ENCODE measurements around the gene CPNE2.
"Not testable (repeated sequence)": the region's sequence is repeated elsewhere in the genome, so short reads cannot be mapped to it uniquely, and the experiment has no call there.

The CPNE2 gene

DNA sequence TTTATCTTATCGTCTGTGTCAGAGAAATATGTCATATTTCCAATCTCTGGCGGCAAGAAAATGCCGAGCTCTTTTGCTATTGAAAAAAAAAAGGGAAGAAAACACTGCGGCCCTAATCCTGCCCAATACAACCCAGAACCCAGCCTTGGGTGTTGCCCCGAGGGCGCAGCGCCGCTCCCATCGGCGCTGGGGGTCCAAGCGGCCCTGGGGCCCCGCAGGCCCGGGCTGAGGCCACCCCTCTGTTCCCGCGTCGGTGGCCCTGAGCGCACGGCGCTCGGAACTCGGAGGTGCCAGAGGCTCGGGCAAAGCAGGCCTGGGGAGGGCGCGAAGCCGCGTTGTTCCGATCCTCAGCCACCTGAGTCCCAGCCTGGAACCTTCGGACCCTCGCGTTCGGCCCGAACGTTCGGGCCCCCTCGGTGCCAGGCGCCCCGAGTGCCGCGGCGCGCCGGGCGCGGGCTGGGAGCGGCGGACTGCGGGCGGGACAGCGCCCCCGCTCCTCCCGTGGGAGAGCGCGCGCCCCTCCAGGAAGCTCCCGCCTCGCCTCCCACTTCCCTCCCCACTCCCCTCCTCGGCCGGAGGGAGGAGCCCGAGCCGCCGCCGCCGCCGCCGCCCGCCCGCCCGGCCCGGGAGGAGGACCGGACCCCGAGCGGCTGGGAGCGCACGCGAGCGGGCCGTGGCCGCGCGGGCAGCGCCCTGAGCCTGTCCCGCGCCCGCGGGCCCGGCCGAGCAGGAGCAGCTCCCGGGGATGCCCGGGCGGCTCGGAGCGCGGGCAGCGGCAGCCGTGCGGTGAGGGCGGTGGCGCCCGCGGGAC lies at the start of gene CPNE2:
Gene CPNE2 (plus strand): TSS at position 609 of the 811 bp plus-strand sequence. CDS start 18,160 bp downstream, outside the sequence.
- peak; percentile 52 to 57 for ATAC-seq

DNA sequence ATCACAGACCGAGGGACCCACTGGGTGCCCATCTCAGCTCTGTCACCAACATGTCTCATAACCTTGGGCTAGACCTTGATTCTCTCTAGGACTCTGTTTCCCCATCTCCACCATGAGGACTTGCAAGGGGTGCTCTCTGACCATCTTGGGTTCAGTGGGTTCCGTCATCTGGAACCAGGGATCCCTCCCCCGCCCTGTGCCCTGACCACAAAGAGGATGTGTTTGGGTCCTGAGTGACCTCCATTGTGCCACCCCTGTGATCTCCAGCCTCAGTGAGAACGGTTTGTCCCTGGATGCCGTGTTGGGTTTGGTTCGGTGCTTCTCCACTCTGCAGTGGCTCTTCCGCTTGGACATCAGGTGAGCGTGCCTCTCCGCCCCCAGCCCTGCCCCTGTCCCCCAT lies 49.1 kb upstream of the CPNE2 start:
- no peak for ATAC-seq

DNA sequence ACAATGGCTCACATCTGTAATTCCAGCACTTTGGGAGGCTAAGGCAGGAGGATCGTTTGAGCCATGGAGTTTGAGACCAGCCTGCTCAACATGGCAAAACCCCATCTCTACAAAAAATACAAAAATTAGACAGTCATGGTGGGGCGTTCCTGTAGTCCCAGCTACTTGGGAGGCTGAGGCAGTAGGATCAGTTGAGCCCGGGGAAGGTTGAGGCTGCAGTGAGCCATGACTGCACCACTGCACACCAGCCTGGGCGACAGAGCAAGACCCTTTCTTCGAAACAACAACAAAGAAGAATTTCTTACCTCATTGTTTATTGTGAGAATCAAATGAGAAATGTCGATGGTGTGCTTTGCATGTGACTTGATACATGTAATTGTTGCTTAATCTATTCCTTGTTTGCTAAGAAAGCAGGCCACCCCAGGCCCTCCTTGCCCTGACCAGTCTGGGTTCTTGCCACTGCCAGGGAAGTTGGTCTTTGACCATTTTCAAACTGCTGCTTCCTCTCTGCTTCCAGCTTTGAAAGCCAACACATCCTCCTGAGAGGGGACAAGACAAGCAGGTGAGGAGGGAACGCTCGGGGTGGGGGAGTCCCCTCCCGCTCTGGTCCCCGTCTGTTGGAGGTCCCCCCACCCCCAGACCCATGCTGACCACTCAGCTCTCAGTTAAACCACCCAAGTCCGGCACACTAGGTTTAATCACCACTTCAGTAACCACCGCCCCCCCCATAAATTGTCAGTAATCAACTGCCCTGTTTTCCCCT lies 47.3 kb upstream of the CPNE2 start:
- ATAC-seq = no peak

DNA sequence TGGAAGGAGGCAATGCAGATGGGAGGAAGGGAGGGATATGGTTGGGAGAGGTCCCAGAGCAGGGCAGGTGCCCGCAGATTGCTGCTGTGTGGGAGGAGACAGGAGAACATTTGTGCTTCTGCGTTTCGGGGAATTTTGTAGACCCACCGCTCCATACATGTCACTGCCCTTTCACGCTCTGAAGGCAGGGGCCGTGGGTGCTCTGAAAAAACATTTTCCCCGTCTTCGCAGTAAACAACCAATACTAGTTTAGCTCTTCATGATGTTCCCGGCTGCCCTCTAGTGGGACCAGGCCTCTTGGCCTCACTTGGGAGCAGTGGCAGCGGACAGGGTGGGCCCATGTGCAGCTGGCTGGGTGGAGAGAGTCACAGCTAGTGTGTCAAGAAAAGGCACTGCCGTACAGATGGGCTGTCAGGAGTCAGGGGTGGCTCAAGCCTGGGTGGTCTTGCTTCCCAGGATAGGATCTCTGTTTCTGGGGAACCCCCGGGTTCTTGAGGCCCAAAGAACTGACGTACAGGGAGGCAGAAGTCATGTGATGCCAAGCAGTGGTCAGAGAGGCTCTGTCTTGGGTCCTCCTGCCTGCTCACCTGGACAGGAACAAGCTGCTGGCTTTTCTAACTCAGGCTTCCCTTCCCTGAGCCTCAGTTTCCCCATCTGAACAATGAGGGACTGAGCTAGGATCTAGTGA lies 46.5 kb upstream of the CPNE2 start:
- no peak for ATAC-seq

DNA sequence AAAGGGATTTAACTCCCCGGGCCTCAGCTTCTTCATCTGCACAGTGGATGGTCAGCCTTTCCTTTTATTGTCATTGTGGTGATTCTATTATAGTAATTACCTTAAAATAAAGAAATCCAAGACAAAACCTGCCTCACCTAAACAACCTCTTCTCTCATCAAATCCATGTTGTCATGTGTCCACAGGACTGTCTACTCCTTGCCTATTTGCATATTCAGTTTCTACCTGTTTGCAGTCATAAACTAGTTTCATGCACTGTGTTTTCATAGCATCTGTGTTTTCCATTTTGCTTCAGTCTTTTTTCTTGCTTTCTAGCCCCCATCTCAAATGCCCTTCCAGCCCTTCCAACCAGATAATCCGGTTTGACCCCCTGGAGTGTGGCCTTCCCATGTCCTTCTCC lies 44.3 kb upstream of the CPNE2 start:
- no peak for ATAC-seq

DNA sequence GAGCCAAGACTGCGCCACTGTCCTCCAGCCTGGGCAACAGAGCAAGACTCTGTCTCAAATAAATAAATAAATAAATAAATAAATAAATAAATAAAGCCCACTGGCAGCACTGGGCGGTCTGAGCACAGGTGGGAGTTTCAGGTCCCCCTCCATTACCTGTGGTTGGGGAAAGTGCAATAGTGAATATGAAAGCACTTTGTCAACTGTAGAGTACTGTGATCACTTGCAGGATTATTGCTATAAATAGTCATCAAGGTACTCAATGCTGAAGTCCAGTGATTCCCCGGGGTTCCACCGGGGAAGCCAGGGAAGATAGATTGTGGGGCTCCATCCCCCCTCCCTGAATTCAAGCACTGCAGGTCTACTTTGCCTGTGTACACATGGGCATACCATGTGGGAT lies 42.7 kb upstream of the CPNE2 start:
- peak; percentile 67 to 71 for ATAC-seq

DNA sequence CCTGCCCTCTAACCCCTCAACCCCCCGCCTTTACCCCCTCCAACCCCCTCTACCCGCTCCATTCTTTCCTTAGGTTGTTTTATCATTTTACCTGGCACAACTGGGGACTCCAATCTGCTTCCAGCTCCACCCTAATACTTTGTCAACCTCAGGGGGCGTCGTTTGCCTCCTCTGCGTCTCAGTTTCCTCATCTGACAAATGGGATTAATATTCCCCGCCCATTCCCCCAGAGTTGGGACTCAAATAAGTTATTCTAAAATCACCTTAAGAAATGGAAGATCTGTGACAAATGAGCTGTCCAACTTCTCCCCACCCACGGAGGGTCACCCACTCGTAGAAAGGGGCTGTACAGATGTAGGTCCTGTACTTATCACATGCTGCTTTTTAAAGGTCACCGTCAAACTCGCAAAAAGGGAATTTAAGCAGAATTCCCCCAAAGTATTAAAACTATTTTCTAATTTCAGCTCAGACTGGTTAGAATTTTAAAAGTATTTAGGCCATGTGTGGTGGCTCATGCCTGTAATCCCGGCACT lies 40.6 kb upstream of the CPNE2 start:
- no peak for ATAC-seq

DNA sequence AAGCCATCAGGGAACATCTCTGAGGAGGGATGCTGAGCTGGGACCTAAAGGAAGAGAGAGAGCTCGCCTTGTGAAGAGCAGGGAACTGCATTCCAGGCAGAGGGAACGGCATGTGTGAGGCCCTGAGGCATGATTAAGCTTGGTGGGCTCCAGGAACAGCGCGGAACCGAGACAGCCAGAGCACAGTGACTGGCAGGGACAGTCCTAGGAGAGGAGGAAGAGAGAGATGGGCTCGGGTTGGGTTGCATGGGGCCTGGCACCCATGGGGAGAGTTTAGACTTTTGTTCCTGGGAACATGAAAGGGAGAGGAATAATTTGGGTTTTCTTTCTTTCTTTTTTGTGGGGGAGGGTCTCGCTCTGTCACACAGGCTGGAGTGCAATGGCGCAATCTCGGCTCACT lies 39.2 kb upstream of the CPNE2 start:
- no peak for ATAC-seq

DNA sequence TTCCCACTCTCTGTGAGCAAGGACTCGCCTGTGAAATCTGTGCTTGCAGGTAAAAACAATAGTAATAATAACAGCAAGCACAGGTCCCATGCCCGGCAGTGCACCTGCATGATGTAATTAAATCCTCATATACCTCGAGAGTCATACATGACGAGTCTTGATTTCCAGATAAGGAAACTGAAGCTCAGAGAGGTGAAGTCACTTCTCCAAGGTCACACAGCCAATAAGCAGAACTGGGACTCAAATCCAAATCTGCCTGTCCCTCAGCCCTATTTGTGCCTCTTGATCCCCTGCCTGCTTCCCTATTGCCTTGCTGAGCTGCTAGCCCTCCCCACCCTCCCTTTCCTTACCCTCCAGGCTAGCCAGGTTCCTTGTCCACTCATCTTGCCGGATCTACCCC lies 38.0 kb upstream of the CPNE2 start:
- no peak for ATAC-seq

DNA sequence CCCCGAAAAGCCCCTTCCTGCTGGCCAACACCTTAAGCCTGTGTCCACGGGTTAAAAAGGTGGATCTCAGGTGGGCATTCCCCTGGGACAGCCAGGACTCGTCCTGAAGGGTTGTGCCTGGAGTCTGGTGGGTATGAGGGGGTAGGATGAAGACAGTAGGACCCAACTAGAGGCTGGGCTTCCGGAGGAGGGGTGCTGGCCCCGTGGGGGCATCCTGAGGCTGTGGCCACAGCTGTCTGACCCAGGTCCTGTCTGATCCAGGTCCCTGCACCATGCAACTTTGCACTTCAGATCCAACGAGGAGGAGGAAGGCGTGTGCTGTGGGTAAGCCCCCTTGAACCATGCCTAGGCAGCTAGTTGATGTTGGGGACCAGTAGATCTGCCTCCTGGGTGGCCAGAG lies 37.6 kb upstream of the CPNE2 start:
- ATAC-seq = no peak

DNA sequence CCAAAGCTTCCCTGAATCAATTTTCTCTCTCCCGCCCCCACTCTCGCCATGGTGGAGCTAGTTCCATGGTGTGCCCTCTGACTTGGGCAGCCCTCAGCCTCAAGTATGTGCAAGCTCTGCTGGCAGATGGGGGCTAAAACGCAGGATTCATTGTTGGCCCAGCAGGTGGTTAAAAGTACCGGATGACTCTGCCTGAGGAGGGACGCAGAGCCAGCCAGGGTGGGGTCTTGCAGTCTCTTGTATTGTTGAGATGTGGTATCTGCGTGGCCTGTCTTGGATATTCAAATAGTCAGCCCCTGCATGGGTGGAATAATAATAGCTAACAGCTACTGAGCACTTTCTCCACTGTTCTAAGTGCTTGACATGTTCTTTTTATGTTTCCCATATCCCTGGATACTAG lies 36.7 kb upstream of the CPNE2 start:
- ATAC-seq = no peak

DNA sequence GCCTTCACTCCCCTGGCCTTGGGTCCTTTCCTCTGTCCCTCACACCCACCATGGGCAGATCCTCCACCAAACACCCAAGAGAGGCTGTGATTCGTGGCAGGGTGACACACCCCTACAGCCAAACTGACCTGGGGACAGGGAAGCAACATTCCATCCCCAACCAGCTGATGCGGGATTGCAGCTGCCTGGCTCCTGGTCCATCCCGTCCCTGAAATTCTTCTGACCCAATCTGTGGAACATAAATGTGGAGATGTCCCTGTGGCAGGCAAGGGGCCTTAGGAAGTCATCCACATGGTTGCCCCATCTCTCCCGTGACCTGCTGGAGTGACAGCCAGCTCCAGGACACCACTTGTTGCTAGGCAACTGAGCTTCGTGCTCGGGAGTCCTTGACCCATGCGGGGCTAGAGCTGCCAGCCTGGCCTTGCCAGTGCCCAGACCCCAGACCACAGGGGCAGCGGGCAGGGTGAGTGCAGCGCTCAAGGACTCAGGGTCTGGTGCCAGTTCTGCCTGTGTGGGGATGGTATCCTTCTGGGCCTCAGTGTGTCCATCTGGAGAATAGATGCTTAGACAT lies 34.0 kb upstream of the CPNE2 start:
- ATAC-seq = no peak

DNA sequence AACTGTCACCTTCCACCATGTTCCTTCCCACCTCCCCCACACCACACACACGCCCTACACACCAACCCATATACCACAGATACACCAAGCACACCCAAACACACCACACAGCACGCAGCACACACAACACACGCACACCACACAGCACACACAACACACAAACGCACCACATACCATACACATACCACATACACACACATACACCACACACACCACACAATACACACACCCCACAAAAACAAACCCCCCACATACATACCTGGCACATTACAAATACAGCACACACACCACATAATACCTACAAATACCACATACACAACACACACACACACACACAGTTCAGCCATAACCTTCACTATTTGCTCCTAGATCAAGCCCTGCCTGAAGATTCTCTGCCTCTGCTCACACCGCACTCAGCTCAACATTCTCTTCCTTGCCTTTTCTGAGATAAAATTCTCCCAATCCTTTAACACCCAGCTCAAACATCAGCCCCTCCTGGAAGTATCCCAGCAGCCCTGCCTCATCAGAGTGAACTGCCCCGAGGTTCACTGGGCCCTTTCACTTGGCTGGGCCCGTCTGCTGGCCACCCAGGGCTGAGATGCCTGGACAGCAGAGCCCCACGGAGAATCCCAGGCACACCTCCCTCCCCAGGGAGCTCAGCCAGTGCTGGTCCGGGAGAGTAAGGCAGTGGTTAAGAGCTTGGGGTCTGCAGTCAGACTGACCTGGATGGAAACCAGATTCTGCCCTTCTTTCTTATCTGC lies 31.9 kb upstream of the CPNE2 start:
- ATAC-seq = no peak

DNA sequence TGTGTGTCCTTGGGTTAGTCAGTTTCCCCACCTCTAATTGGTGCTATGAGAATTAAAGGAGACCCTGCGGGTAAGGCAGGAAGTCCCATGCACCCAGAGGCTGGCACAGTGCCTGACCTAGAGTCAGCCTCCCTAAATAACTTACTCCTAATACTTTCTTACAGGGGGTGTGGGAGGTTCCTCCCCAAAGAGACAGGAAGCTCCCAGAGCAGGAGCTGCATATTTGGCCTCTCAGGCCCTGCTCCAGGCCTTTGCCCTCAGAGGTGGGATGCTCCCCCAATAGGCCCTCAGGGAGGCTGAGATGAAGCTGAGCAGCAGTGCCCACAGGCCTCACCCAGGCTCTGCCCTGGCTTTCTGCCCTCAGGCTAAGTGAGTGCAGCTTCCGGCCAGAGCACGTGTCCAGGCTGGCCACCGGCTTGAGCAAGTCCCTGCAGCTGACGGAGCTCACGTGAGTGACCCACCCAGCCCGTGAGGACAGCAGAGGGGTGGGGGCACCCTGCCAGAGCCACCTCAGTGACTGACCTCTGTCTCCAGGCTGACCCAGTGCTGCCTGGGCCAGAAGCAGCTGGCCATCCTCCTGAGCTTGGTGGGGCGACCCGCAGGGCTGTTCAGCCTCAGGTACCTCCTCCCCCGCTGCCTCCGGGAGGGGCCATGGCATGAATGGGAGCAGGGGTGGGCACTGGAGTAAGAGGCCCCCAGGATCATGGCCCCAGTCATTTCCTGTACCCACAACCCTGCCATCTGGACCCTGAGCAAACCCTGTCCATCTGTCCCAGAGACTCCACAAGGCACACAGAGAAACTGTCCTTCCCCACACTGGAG lies 31.1 kb upstream of the CPNE2 start:
- ATAC-seq = no peak

DNA sequence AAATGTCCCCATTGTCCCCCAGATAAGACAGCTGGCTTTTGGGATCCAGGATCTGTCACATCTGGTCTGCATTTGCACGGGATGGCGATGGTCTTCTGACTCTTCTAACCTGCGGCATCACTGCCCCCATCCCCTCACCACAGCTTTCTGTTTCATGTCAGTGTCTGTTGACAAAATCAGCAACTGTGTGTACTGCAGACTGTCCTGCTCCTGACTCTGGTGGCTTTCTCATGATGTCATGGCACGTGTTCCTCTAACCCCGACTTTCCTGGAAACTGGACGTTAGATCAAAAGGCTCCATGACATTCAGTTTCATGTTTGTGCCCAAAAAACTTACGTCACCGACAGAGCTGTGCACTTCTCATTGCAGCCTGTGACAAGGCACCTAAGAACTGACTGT lies 30.1 kb upstream of the CPNE2 start:
- ATAC-seq = no peak

DNA sequence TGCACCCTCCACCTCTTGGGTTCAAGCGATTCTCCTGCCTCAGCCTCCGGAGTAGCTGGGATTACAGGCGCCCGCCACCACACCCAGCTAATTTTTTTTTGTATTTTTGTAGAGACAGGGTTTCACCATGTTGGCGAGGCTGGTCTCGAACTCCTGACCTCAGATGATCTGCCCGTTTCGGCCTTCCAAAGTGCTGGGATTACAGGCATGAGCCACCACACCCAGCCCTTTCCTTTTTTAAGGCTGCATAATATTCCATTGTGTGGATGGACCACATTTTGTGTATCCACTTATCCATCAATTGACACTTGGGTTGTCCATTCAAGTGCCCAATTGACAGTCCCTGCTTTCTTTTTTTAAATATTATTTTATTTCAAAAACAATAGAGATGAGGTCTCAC lies 29.2 kb upstream of the CPNE2 start:
- ATAC-seq = not testable (repeated sequence)

DNA sequence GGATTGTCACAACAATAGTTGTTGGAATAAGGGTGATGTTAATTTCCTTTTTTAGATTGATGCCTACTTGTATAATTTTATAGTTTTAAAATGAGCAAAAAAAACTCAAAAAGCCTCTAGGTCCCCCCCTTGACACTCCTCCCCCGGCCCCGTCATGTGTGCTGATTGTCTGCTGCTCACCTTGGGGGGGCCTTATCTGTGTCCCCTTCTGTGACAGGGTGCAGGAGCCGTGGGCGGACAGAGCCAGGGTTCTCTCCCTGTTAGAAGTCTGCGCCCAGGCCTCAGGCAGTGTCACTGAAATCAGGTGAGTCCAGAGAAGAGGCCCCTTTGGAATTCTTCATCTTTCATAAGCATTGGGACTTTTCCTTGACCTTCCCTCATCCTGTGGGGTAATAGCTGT lies 27.4 kb upstream of the CPNE2 start:
- no peak for ATAC-seq

DNA sequence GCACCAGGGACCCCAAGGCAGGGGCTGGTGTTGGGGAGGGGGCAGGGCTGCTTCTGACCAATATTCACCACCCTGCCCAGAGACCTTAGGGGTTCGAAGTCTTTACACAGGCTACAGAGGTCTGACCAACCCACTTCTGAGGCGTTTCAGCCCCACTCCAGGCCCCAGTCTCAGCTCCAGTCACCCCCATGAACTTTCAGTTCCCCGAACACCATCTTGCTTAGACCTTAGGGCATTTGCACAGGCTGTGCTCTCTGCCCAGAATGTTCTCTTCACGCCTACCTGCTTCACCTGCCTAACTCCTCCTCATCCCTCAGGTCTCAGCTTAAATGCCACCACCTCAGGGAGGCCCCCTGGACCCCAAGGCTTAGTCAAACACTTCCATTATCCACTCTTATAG lies 25.8 kb upstream of the CPNE2 start:
- ATAC-seq = no peak

DNA sequence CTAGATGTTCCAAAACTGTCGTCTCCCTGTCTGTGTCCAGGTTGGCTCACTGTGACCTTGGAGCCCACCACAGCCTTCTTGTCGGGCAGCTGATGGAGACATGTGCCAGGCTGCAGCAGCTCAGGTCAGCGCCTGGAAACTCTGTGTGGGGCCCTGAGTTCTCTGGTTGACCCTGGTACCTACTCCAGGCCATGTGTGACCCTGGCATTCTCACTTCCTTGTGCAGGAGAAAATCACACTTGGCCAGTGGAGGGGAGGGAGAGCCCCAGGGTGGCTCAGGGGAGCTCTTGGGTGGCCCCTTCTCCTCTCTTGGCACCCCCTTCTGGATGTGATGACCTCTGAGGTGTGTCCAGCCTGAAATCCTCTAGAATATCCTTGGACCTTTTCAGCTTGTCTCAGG lies 25.0 kb upstream of the CPNE2 start:
- no peak for ATAC-seq

DNA sequence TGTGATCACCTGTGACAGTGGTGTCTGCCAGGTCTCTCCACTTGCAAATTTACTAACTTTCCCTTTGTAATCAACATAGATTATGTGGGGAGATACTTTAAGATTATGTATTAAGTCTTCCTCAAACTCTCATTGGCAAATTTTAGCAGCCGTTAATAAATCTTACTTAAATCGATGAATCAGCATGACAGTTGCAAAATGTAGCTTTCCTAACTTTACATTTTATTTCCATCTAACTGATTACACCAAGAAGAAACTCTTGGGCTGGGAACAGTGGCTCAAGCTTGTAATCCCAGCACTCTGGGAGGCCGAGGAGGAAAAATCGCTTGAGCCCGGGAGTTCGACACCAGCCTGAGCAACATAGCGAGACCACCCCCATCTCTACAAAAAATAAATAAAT lies 23.3 kb upstream of the CPNE2 start:
- no peak for ATAC-seq

DNA sequence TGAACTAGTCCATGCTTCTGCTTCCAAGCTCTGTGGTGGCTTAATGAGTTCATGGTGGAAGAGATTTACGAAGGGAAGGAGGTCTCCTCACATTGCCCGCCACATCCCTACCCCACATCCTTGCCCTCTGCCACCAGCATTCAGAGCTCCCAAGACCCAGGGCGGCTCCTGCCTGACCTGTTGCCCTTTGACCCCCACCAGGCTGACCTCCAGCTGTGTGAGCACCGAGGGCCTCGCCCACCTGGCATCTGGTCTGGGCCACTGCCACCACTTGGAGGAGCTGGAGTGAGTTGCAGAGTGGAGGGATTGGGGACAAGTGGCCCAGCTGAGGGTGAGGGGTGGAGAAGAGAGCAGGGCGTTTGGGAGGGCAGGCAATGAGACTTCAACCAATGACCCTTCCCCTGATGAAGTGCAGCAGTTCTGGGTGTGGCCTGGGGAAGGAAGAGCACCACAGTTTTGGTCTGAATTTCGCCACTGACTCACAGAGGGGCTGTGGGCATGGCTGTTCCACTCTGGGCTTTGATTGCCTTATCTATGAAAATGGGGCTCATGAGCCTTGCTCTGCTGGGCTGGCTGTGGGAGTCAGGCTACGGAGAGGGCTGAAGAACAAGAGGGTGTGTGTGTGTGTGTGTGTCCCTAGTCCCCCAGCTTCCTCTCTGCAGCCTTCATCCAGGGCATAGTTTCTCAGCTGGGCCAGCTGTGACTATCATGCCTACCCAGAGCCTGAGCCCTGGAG lies 22.6 kb upstream of the CPNE2 start:
- ATAC-seq = peak in 1 of 2 donors; percentile 10

Data from activated CD4-positive, CD25-positive, alpha-beta regulatory T cell treated with anti-CD3 and anti-CD28 coated beads, Interleukin-2, amount 50 U/mL, for 24 hours (primary cell).